Stimulated activated CD4-positive, alpha-beta T cell treated with anti-CD3 and anti-CD28 coated beads, TNF-alpha, amount 100 ng/mL, for 1 hour (primary cell): ENCODE measurements around the gene SOCS3.
A peak's percentile ranks its signal among the peaks of the same experiment; 100 is the strongest.

Experiments
- DNase-seq, 3 donors: peaks; one replicate each; pipeline ENCODE4 v3.0.0-alpha.2; 2020; ENCODE audit warnings: low read depth in 3 of 3, low spot score in 1 of 3

SOCS3 gene

GRCh38 chr17:78351449-78352006, 8.3 kb downstream of the SOCS3 start:
- DNase-seq, result no peak

- DNase-seq, result no peak
Observed at GRCh38 chr17:78349891-78350642, 9.8 kb downstream of the SOCS3 start.

GRCh38 chr17:78348055-78348770, 11.7 kb downstream of the SOCS3 start:
- DNase-seq, result no peak

DNA sequence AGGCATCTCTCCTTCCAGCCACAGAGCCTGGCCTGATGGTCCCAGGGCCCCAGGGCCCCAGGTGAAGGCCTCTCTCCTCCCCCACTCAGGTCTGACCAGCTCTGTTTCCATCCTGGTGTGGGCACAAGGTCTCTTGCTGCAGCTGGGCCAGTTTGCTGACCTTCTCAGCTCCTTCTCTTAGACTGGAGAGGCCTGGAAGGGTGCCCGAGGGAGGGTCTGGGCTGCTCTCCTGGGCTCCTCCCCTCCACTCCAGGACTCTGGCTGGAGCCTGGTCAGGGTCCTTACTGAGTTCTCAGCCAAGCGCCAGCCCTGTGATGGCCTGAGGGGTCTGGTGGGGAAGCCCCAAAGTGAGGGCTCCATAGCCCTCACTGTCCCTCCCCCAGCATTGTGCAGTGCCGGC, 12.4 kb downstream of the SOCS3 start:
- DNase-seq, result no peak

DNA sequence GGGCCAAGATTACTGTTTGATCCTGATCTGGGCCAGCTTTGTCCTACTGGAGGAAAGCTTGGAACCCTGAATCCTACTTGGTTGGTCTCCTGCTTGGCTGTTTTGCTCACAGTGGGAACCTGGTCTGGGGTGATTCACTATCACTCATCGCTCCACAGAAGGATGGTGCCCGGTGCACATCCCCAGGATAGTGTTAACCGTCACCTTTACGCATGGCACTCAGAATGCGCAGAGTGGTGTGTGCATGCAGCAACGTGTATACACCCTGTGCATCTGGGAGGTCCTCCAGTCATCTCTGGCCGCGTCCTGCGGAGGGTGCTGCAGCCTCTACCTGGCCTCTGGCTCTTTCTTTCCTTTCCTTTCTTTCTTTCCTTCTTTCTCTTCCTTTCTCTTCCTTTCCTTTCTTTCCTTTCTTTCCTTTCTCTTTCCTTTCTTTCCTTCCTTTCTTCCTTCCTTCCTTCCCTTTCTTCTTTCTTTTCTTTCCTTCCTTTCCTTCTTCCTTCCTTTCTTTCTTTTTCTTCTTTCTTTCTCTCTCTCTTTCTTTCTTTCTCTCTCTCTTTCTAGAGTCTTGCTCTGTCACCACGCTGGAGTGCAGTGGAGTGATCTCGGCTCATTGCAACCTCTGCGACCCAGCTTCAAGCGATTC, 13.1 kb downstream of the SOCS3 start:
- no peak for DNase-seq

DNA sequence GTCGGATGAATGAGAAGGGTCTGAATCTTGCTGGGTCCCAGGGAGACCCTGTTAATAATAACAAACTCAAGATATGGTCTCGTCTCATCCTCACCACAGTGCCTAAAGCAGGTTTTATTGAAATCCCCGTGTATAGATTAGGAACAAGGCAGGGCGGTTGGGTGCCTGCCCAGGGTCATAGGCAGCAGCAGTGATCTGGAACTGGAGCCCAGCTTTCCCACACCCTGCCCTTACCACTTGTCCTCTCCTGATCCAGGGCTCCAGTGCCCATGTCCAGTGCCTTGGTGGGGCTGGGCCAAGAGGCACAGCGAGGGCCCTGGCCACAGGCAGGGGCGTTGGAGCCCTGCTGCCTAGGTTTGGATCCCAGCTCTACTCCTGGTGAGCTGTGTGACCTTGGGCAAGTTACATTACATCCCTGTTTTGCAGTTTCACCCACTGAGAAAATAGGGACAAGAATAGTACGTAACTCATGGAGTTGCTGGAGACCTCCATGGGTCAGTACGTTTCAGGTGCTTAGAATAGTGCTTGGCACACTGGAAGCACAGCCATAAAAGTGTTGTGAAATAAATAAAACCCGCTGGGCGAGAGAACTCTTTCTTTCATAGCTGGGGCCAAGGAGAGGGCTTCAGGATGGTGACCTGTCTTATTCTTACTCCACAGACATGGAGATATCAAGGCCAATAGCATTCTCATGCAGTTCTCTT, 13.9 kb downstream of the SOCS3 start:
- DNase-seq, result no peak

- no peak for DNase-seq
Observed at GRCh38 chr17:78345172-78345571, 14.7 kb downstream of the SOCS3 start.

GRCh38 chr17:78344666-78345065, 15.2 kb downstream of the SOCS3 start:
- DNase-seq, result no peak

- peak in 1 of 3 donors; percentile 51 for DNase-seq
Observed at GRCh38 chr17:78343543-78344201, 16.2 kb downstream of the SOCS3 start.

- DNase-seq, result no peak
Observed at GRCh38 chr17:78343187-78343542, 16.7 kb downstream of the SOCS3 start.

DNA sequence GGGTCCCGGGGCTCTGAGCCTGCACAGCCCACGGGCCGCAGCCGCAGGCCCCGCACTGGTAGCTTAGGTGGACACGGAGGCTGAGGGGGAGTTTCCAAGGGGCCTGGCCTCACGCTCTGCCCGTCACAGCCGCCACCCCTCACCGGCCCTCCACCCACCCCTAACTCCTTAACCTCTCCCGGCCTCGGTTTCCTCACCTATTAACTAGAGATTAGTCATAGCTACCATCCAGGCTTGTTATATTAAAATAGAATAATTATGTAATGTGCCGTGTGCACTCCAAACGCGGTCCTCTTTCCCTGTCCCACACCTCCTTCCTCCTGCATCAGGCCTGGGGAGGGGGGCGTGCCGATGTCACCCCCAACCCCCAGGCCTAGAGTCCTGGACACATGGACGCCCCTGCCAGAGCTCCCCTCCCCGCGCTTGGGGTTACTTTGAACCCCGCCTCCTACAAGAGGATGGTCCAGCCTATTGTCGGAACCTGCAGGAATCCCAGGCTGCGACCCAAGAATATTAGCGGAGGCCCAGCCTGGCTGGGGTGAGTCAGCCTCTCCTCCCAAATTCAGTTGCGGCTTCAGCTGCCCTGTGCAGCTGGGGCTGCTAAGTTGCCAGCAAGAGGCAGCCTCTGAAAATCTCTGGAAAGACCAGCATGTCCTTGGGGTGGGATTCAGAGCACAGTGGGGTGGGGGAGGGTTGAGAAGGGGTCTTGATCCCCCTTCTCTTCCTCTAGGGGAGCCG, 17.3 kb downstream of the SOCS3 start:
- DNase-seq, result no peak

DNA sequence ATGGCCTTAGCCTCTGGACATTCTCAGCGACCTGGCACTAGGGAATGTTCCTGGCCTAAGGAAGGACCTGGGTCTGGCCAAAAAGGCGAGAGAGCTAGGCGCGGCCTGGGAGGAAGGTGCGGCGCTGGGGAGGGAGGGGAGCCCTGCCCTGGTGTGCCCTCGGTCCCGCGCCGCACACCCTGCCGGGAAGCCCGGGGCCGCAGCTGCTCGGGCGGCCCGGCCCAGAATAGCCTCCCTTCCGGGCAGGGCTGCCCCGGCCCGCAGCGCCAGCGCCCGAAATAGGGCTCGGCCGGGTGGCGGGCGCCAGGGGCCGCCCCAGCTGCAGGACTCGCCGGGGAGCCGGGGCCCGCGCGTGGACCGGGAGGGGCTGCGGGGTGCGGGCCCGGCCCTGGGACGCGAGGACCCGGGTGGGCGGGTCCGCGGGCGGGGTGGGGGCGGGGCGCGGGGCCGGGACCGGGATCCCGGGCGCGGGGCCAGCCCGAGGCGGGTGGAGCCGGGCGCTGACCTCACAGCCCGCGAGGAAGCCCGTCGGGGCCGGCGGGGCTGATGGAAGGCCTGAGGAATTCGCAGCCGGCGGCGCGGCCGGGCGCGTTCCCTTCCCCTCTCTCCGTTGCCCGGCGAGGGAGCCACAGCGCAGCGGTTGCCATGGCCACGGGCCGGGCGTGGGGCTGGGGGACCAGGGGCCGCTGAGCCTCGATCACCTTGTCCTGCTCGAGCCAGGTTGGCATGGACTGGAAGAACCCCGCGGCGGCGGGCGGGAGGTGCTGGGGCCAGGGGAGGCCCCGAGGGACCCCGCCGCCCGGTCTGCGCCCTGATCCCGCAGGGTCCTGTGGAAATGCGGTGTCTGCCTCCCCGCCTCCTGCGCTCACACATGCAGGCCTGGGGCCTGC, 18.1 kb downstream of the SOCS3 start:
- DNase-seq, result no peak

GRCh38 chr17:78340183-78340955, 19.5 kb downstream of the SOCS3 start:
- no peak for DNase-seq

- no peak for DNase-seq
Observed at GRCh38 chr17:78338486-78339259, 21.2 kb downstream of the SOCS3 start.

GRCh38 chr17:78337244-78338109, 22.4 kb downstream of the SOCS3 start:
- DNase-seq, result no peak

- DNase-seq, result no peak
Observed at GRCh38 chr17:78335209-78335608, 24.7 kb downstream of the SOCS3 start.

DNA sequence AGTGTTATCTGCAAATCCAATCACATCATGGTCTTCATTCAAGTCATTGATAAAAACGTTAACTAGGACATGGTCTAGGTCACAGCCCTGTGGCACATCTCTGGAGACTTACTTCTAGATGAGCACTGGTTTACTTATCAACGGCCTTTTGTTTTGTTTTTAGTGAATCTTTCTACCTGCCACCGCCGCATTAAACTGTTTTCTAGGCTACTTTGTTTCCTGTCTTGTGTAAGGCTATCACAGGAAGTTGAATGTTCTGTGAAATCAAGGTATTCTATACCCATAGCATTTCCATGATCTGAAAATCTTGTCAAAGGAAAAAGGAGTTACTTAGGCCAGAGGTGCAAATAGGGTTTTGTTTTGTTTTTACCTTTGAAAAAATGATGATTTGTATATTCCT, 26.9 kb downstream of the SOCS3 start:
- DNase-seq, result no peak
